ENCODE measurements around the gene EBNA1BP2. TPM values are rescaled to one million over a fixed set of nuclear protein-coding genes. Genes with fewer than 3 reads are reported as not detected.

EBNA1BP2 gene
- total RNA-seq, 1 experiment from 2014 or later = 274 TPM

DNA sequence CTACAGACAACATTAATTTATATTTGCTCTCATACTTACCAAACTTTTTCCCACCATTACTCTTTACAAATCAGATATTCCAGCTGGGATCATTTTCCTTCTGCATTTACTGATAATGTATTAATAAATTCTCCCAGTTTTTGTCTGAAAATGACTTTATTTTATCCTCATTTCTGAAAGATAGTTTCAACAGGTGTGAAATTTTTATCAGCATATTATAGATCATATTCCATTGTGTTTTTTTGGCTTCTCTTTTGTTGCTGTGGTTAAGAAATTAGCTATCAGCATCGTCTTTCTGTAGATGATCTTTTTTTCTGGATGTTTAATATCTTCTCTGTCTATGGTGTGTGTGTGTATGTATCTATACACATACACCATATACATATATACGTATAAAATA, 2.8 kb upstream of the EBNA1BP2 start:
- H3K79me2 ChIP-seq (ENCODE audit: low read length) = peaks cover 23% of the 10 kb centered on the region
- ChIA-PET CTCF (no interaction called here), POLR2A (ENCODE audit: unreplicated experiment) (no interaction called here)

DNA sequence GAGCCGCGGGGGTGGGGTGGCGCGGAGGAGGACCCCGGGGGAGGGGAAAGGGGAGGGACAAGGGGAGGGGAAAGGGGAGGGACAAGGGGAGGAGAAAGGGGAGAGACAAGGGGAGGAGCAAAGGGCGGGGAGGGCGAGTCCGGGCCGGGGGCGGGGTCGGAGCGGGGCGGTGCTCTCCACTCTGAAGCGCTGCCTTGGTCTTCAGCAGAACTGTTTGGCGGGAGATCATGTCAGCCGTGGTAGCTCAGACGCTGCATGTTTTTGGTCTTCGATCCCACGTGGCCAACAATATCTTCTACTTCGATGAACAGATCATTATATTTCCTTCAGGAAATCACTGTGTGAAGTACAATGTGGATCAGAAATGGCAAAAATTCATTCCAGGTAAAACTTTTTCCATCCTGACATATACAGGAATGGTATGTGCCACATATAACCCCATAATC, 460 bp upstream of the EBNA1BP2 start:
- peak overlapping the region; percentile 78 for H2AFZ ChIP-seq (ENCODE audit: low read length)
- peaks cover 45% of the 10 kb centered on the region for H3K79me2 ChIP-seq (ENCODE audit: low read length)
- BruUV-seq (replicated peaks) = no TSS peak
- H3K9me2 ChIP-seq (replicated peaks; ENCODE audit: low read length) = no peaks in the 10 kb centered on the region
- peaks cover 29% of the 10 kb centered on the region for H4K20me1 ChIP-seq (ENCODE audit: low read length)
- H3K9me3 ChIP-seq (ENCODE audit: low read length) = no peaks in the 10 kb centered on the region
- H3F3A ChIP-seq (ENCODE audit: low read length, unreplicated experiment) = no peaks in the 10 kb centered on the region
- DNase-seq = peak; percentile 72
- H3K27ac ChIP-seq (ENCODE audit: low read length) = no peak overlapping the region
- H3K4me3 ChIP-seq (ENCODE audit: low read length) = peak overlapping the region; percentile 100
- ATAC-seq = peak; percentile 71
- intact Hi-C loops (cut with micrococcal nuclease) = loop anchor here (1.0 kb wide), 1 partner anchor 34 kb away; no protein-coding TSS in a partner anchor
- H3K4me1 ChIP-seq (ENCODE audit: insufficient read depth, low read length) = peaks cover 12% of the 10 kb centered on the region
- H3K4me2 ChIP-seq (ENCODE audit: low read length) = peak overlapping the region; percentile 95
- no peaks in the 10 kb centered on the region for H3K27me3 ChIP-seq (ENCODE audit: low read length)
- peak overlapping the region; percentile 95 for H3K9ac ChIP-seq (ENCODE audit: low read length)
- CTCF ChIA-PET = no interaction called here
- TF ChIP-seq, protein P1, sequence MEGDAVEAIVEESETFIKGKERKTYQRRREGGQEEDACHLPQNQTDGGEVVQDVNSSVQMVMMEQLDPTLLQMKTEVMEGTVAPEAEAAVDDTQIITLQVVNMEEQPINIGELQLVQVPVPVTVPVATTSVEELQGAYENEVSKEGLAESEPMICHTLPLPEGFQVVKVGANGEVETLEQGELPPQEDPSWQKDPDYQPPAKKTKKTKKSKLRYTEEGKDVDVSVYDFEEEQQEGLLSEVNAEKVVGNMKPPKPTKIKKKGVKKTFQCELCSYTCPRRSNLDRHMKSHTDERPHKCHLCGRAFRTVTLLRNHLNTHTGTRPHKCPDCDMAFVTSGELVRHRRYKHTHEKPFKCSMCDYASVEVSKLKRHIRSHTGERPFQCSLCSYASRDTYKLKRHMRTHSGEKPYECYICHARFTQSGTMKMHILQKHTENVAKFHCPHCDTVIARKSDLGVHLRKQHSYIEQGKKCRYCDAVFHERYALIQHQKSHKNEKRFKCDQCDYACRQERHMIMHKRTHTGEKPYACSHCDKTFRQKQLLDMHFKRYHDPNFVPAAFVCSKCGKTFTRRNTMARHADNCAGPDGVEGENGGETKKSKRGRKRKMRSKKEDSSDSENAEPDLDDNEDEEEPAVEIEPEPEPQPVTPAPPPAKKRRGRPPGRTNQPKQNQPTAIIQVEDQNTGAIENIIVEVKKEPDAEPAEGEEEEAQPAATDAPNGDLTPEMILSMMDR (conservative IDR thresholded peaks at IDR 0.05; ENCODE audit: low read depth, low read length) = no peak
- no peak for TF ChIP-seq EZH2 (IDR thresholded peaks at IDR 0.05; ENCODE audit: low read length, unreplicated experiment)
- TF ChIP-seq EZH2phosphoT487 (IDR thresholded peaks at IDR 0.05; ENCODE audit: borderline replicate concordance, low read length) = no peak
- H3K36me3 ChIP-seq (ENCODE audit: low read depth, low read length) = peaks cover 31% of the 10 kb centered on the region
- POLR2A ChIA-PET (ENCODE audit: unreplicated experiment) = no interaction called here

More for the DNA sequence above, 2.8 kb upstream of the EBNA1BP2 start:
- H3K27ac ChIP-seq (ENCODE audit: low read length) = no peak overlapping the region
- peaks cover 12% of the 10 kb centered on the region for H3K4me1 ChIP-seq (ENCODE audit: insufficient read depth, low read length)
- H3K4me3 ChIP-seq (ENCODE audit: low read length) = no peak overlapping the region
- H3K4me2 ChIP-seq (ENCODE audit: low read length) = no peak overlapping the region
- intact Hi-C loops (cut with micrococcal nuclease) = no loop called here
- no peaks in the 10 kb centered on the region for H3K9me3 ChIP-seq (ENCODE audit: low read length)
- no peaks in the 10 kb centered on the region for H3K27me3 ChIP-seq (ENCODE audit: low read length)
- DNase-seq (no peak), ATAC-seq (no peak)
- H3K36me3 ChIP-seq (ENCODE audit: low read depth, low read length) = peaks cover 8% of the 10 kb centered on the region; the same call in 1 of the 2 replicates
- no peaks in the 10 kb centered on the region for H3F3A ChIP-seq (ENCODE audit: low read length, unreplicated experiment)
- H2AFZ ChIP-seq (ENCODE audit: low read length) = no peak overlapping the region
- BruUV-seq (replicated peaks) = no TSS peak
- H3K9ac ChIP-seq (ENCODE audit: low read length) = no peak overlapping the region
- peaks cover 19% of the 10 kb centered on the region for H4K20me1 ChIP-seq (ENCODE audit: low read length)
- H3K9me2 ChIP-seq (replicated peaks; ENCODE audit: low read length) = no peaks in the 10 kb centered on the region
- TF ChIP-seq EZH2 (IDR thresholded peaks at IDR 0.05; ENCODE audit: low read length, unreplicated experiment) (no peak), EZH2phosphoT487 (IDR thresholded peaks at IDR 0.05; ENCODE audit: borderline replicate concordance, low read length) (no peak)
- TF ChIP-seq, protein P1 (conservative IDR thresholded peaks at IDR 0.05; ENCODE audit: low read depth, low read length) = no peak

DNA sequence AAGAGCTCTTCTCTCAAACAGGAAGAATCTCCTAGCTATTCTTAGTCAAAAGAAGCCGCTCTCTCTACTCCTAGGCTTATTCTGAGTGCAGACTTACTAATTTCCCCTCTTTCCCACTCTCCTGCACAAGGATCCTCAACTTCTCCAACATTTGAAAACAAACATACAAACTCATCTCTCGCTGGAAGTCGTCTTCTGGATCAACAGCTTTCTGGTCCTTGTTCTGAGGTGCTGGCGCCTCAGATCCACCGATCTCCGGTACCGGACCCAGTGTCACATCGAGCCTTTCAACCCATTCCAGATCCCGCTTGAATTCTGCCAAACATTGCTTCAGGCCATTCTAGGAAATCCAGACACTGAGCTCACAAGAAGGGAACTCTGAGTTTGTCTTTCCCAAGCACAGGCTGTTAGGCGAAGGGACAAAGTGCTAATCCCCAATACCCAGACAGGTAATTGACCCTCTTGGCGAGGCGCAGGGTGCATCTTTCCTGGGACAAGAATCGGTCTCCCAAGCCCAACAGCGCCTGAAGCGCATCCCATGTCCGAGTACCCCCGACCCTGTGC, 696 bp downstream of the EBNA1BP2 start:
- Histone ChIP-seq H3K4me1 (ENCODE audit: insufficient read depth, low read length) (peaks cover 12% of the 10 kb centered on the region), H3K9me3 (ENCODE audit: low read length) (no peaks in the 10 kb centered on the region), H3K4me3 (ENCODE audit: low read length) (peak overlapping the region; percentile 100), H3K79me2 (ENCODE audit: low read length) (peaks cover 51% of the 10 kb centered on the region), H3K27me3 (ENCODE audit: low read length) (no peaks in the 10 kb centered on the region), H3K4me2 (ENCODE audit: low read length) (peak overlapping the region; percentile 95), H3K9ac (ENCODE audit: low read length) (peak overlapping the region; percentile 95), H3F3A (ENCODE audit: low read length, unreplicated experiment) (no peaks in the 10 kb centered on the region), H3K9me2 (replicated peaks; ENCODE audit: low read length) (no peaks in the 10 kb centered on the region), H3K36me3 (ENCODE audit: low read depth, low read length) (peaks cover 42% of the 10 kb centered on the region), H4K20me1 (ENCODE audit: low read length) (peaks cover 29% of the 10 kb centered on the region), H2AFZ (ENCODE audit: low read length) (peak overlapping the region; percentile 78), H3K27ac (ENCODE audit: low read length) (peak overlapping the region; percentile 21; the same call in 1 of the 2 replicates)
- BruUV-seq (replicated peaks) = no TSS peak
- ChIA-PET POLR2A (ENCODE audit: unreplicated experiment) (interaction anchor here (0.6 to 1.2 kb wide), 3 partner anchors 35 to 1053 kb away, joined by 3 to 6 read pairs (median 6); no protein-coding TSS in a partner anchor), CTCF (interaction anchor here (1.2 kb wide), 1 partner anchor 212 kb away, joined by 4 read pairs; no protein-coding TSS in a partner anchor)
- intact Hi-C loops (cut with micrococcal nuclease) = no loop called here
- ATAC-seq (no peak), DNase-seq (no peak)
- TF ChIP-seq, protein P1 (conservative IDR thresholded peaks at IDR 0.05; ENCODE audit: low read depth, low read length) = no peak
- no peak for TF ChIP-seq EZH2 (IDR thresholded peaks at IDR 0.05; ENCODE audit: low read length, unreplicated experiment)
- TF ChIP-seq EZH2phosphoT487 (IDR thresholded peaks at IDR 0.05; ENCODE audit: borderline replicate concordance, low read length) = no peak

Data from PC-3 (cell line).